Endothelial cell of umbilical vein (primary cell): Measurements from ENCODE around the gene NELFA. TPM values are rescaled to one million over a fixed set of nuclear protein-coding genes. Genes with fewer than 3 reads are reported as not detected.

ENCODE experiments used
- BruUV-seq: library from RNA; stranded (reverse); fragments of 400-500 nt; replicated peaks from 2 replicates; lab custom pipeline; 2021; lab: Mats Ljungman, UMichigan
- CTCF ChIA-PET: fragments of 300-600, 350-600 bp; sonication (Branson Sonifier 250); formaldehyde crosslinking; loops from one replicate; lab custom pipeline; 2021; ENCODE audit warnings: antibody characterized with exemption, inconsistent platforms; lab: Charles Lee
- POLR2A ChIA-PET: fragments of 300-600, 350-600 bp; sonication (Branson Sonifier 250); formaldehyde crosslinking; loops from one replicate; lab custom pipeline; 2021; ENCODE audit warnings: antibody characterized with exemption, inconsistent platforms; lab: Charles Lee
- DNase-seq: peaks from one replicate; pipeline ENCODE4 v3.0.0-alpha.2; 2011; ENCODE audit warnings: low read depth, low spot score
- FAIRE-seq: peaks from 2 replicates; lab custom pipeline; 2011; peaks lifted over from hg19 to GRCh38; lab: Jason Lieb, UNC
- H2AFZ ChIP-seq: 2 replicates; pipeline ENCODE4 v1.6.0; 2012; ENCODE audit warnings: low read depth, low read length, control low read depth, inconsistent platforms
- H3K27ac ChIP-seq: 2 replicates; pipeline ENCODE4 v1.5.1; 2011; ENCODE audit warnings: low read depth, mild to moderate bottlenecking, control low read depth, low read length, moderate library complexity; ENCODE audit not compliant: insufficient read depth
- H3K27me3 ChIP-seq, 2 experiments: 2 replicates each; pipeline versions ENCODE4 v1.6.0 to v1.6.1; 2011; ENCODE audit warnings: low read length in 2 of 2, mixed read lengths in 1 of 2; ENCODE audit not compliant: control insufficient read depth in 2 of 2, insufficient read depth in 2 of 2
- H3K36me3 ChIP-seq, 2 experiments: 2 replicates in 1 of 2; 3 replicates in 1 of 2; pipeline ENCODE4 v1.5.1; 2011; ENCODE audit warnings: low read length in 2 of 2, mild to moderate bottlenecking in 1 of 2, moderate library complexity in 1 of 2; ENCODE audit not compliant: control insufficient read depth in 2 of 2, insufficient read depth in 2 of 2; ENCODE audit errors: extremely low read depth in 1 of 2
- H3K4me1 ChIP-seq: 3 replicates; pipeline ENCODE4 v1.5.1; 2011; ENCODE audit warnings: mild to moderate bottlenecking, low read length; ENCODE audit not compliant: control insufficient read depth, insufficient read depth; ENCODE audit errors: extremely low read depth
- H3K4me2 ChIP-seq: 2 replicates; pipeline ENCODE4 v1.6.1; 2011; ENCODE audit warnings: low read length, control low read depth, mixed read lengths; ENCODE audit not compliant: insufficient read depth
- H3K4me3 ChIP-seq, 3 experiments: fragments of 200-600 bp in 1 of 3; sonication (generic), shearing (Covaris generic) in 1 of 3; replicated peaks in 1 of 3; 2 replicates each; pipeline ENCODE4 v1.5.1; 2011 to 2016; ENCODE audit warnings: control low read depth in 3 of 3, low read length in 3 of 3, mild to moderate bottlenecking in 2 of 3, inconsistent platforms in 1 of 3, low read depth in 1 of 3, moderate library complexity in 1 of 3; ENCODE audit not compliant: insufficient read depth in 1 of 3
- H3K79me2 ChIP-seq: 2 replicates; pipeline ENCODE4 v1.6.0; 2012; ENCODE audit warnings: low read length, inconsistent platforms; ENCODE audit not compliant: control insufficient read depth, insufficient read depth
- H3K9ac ChIP-seq: replicated peaks from 2 replicates; pipeline ENCODE3; 2011; ENCODE audit warnings: low read length, control low read depth; ENCODE audit not compliant: insufficient read depth; ENCODE audit errors: extremely low read depth
- H3K9me1 ChIP-seq: replicated peaks from 3 replicates; pipeline ENCODE4 v1.6.0; 2011; ENCODE audit warnings: mild to moderate bottlenecking, low read length; ENCODE audit not compliant: control insufficient read depth, insufficient read depth; ENCODE audit errors: extremely low read depth
- H3K9me3 ChIP-seq: replicated peaks from 2 replicates; pipeline ENCODE4 v1.5.1; 2012; ENCODE audit warnings: low read length, inconsistent platforms; ENCODE audit not compliant: control insufficient read depth, insufficient read depth
- H4K20me1 ChIP-seq: replicated peaks from 2 replicates; pipeline ENCODE3; 2011; ENCODE audit warnings: mild to moderate bottlenecking, low read length; ENCODE audit not compliant: control insufficient read depth, insufficient read depth; ENCODE audit errors: extremely low read depth
- CTCF ChIP-seq, 2 donors: IDR thresholded peaks; 1 replicate in 1 of 2; 2 replicates in 1 of 2; pipeline ENCODE4 v1.5.1; 2011; ENCODE audit warnings: low read length in 2 of 2, mild to moderate bottlenecking in 2 of 2, moderate library complexity in 2 of 2, control low read depth in 1 of 2, inconsistent platforms in 1 of 2, low read depth in 1 of 2; ENCODE audit not compliant: insufficient read depth in 1 of 2; ENCODE audit errors: extremely low read depth in 1 of 2
- EZH2 ChIP-seq: IDR thresholded peaks from 2 replicates; pipeline ENCODE4 v1.6.1; 2012; ENCODE audit warnings: borderline replicate concordance, low read depth, mild to moderate bottlenecking, moderate library complexity, low read length, inconsistent platforms; ENCODE audit not compliant: severe bottlenecking
- FOS ChIP-seq: IDR thresholded peaks from 2 replicates; pipeline ENCODE4 v1.6.1; 2011; ENCODE audit warnings: mild to moderate bottlenecking, low read length, moderate library complexity, borderline replicate concordance; ENCODE audit not compliant: insufficient read depth
- GATA2 ChIP-seq: IDR thresholded peaks from 2 replicates; pipeline ENCODE4 v1.7.0; 2011; ENCODE audit warnings: low read depth, mild to moderate bottlenecking, moderate library complexity, mixed read lengths, low read length; ENCODE audit not compliant: insufficient read length, insufficient read depth
- JUN ChIP-seq: IDR thresholded peaks from 2 replicates; pipeline ENCODE4 v1.6.1; 2011; ENCODE audit warnings: borderline replicate concordance, low read depth; ENCODE audit not compliant: insufficient read length, insufficient read depth
- MYC ChIP-seq: IDR thresholded peaks from one replicate; pipeline ENCODE4 v1.6.1; 2011; ENCODE audit warnings: mild to moderate bottlenecking, low read depth, low read length
- POLR2A ChIP-seq: IDR thresholded peaks from 2 replicates; pipeline ENCODE4 v1.6.1; 2012; ENCODE audit warnings: low read depth, mild to moderate bottlenecking, control low read depth, low read length
- POLR2AphosphoS5 ChIP-seq: IDR thresholded peaks from 2 replicates; pipeline ENCODE4 v1.6.1; 2012; ENCODE audit warnings: low read depth, mild to moderate bottlenecking, control low read depth, low read length, moderate library complexity; ENCODE audit not compliant: insufficient read depth
- dilution Hi-C: fragments of 300-500 bp; cut with MboI; formaldehyde crosslinking; loops from one replicate; pipeline ENCODE4 v1.15.0; 2019; ENCODE audit warnings: low sequenced_read_pairs; ENCODE audit not compliant: extremely low pct_ligation_motif_present
- intact Hi-C: fragments of 100-400 bp; cut with micrococcal nuclease; formaldehyde crosslinking; loops from one replicate; pipeline ENCODE4 v1.10.0; 2022
- polyA plus RNA-seq, 4 experiments: library from polyadenylated mRNA; depleted of rRNA in 3 of 4; stranded (reverse) in 3 of 4; unstranded in 1 of 4; fragments of >200 nt; gene quantifications; 2 replicates each; pipeline versions ENCODE4 v1.2.1 to v1.2.3, GENCODE V29; 2011 to 2012; ENCODE audit warnings: missing spikeins in 1 of 4
- total RNA-seq: library from RNA; stranded (reverse); gene quantifications from 2 replicates; pipeline ENCODE4 v1.2.3, GENCODE V29; 2021
- TF ChIP-seq, protein P1 (sequence below): IDR thresholded peaks from 2 replicates; pipeline ENCODE4 v1.6.1; 2011; ENCODE audit not compliant: insufficient read depth, insufficient read length

NELFA gene
- total and polyA plus RNA-seq, 2 donors (not counting 3 experiments of a cell fraction or from before 2014, with no cell fraction given), result 22.8 to 30.3 TPM

DNA sequence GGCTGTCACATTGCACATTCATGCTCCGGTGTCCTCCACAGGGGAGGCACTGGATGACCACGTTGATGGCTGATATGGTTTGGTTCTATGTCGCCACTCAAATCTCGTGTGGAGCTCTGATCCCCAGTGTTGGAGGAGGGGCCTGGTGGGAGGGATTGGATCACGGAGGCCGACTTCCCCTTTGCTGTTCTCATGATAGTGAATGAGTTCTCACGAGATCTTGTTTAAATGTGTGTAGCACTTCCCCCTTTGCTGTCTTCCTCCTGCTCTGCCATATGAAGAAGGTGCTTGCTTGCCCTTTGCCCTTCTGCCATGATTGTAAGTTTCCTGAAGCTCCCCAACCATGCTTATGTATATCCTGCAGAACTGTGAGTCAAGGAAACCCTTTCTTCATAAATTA lies 28.1 kb upstream of the NELFA start:
- DNase-seq (no peak), FAIRE-seq (no peak)
- no peak for TF ChIP-seq JUN
- TF ChIP-seq POLR2AphosphoS5, result no peak
- no peak for TF ChIP-seq GATA2
- no peak for TF ChIP-seq FOS
- TF ChIP-seq CTCF (IDR thresholded peaks at IDR 0.05; ENCODE audit: extremely low read depth in 1 of 2, insufficient read depth in 1 of 2, low read depth in 1 of 2, low read length in 2 of 2), result no peak
- TF ChIP-seq, protein P1, sequence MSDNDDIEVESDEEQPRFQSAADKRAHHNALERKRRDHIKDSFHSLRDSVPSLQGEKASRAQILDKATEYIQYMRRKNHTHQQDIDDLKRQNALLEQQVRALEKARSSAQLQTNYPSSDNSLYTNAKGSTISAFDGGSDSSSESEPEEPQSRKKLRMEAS, result no peak
- TF ChIP-seq MYC, result no peak
- TF ChIP-seq POLR2A, result no peak
- no peak for TF ChIP-seq EZH2
- Histone ChIP-seq H3K27me3 (peaks cover 9 to 11% of the 10 kb centered on the region in 2 experiments), H3K4me3 (no peak overlapping the region), H3K36me3 (no peaks in the 10 kb centered on the region), H3K9me1 (no peaks in the 10 kb centered on the region), H3K4me2 (no peak overlapping the region), H2AFZ (no peak overlapping the region), H3K27ac (no peak overlapping the region), H3K4me1 (no peaks in the 10 kb centered on the region), H3K9ac (no peak overlapping the region), H3K79me2 (no peaks in the 10 kb centered on the region), H3K9me3 (no peaks in the 10 kb centered on the region), H4K20me1 (no peaks in the 10 kb centered on the region)
- dilution Hi-C loops (no loop called here), intact Hi-C loops (no loop called here)
- CTCF ChIA-PET, result no interaction called here
- BruUV-seq, result no TSS peak
- POLR2A ChIA-PET, result no interaction called here
